ENCODE measurements around the gene SLIT3.

DNA sequence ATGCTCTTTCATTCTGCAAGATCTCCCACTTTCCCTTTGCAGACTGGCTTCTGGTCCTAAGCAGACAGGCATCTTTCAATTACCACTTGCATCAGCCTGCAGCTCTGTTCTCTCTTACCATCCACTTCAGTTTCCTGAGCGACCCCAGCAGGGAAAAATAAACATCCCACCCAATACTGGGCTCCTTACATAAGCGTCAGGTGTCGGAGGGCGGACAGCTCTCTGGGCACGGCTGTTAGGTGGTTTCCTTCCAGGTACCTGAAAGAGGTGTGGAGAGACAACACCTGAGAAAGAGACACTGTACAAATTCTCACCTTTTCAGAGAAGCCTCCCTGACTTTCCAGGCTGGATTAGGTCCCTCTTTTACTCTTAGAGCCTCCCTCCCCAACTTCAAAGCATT is 576.7 kb downstream of the SLIT3 start:
- TF ChIP-seq POLR2A (IDR thresholded peaks at IDR 0.05): no peak
- TF ChIP-seq, protein P1, sequence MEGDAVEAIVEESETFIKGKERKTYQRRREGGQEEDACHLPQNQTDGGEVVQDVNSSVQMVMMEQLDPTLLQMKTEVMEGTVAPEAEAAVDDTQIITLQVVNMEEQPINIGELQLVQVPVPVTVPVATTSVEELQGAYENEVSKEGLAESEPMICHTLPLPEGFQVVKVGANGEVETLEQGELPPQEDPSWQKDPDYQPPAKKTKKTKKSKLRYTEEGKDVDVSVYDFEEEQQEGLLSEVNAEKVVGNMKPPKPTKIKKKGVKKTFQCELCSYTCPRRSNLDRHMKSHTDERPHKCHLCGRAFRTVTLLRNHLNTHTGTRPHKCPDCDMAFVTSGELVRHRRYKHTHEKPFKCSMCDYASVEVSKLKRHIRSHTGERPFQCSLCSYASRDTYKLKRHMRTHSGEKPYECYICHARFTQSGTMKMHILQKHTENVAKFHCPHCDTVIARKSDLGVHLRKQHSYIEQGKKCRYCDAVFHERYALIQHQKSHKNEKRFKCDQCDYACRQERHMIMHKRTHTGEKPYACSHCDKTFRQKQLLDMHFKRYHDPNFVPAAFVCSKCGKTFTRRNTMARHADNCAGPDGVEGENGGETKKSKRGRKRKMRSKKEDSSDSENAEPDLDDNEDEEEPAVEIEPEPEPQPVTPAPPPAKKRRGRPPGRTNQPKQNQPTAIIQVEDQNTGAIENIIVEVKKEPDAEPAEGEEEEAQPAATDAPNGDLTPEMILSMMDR (IDR thresholded peaks at IDR 0.05): no peak
